HCT116 (cell line): Measurements from ENCODE around the gene E2F1. TPM values are rescaled to one million over a fixed set of nuclear protein-coding genes. Genes with fewer than 3 reads are reported as not detected.

Experiments
- ATAC-seq: fragments of 200-7000 bp; cut with Tn5 transposase; 2 replicates; pipeline ENCODE4 v1.9.1; 2020; ENCODE audit warnings: mild to moderate bottlenecking, moderate library complexity
- BruUV-seq: library from RNA; stranded (reverse); fragments of 400-500 nt; replicated peaks from 2 replicates; lab custom pipeline; 2021; lab: Mats Ljungman, UMichigan
- CTCF ChIA-PET: fragments of 300-600 bp; sonication (Branson Sonifier 250); formaldehyde crosslinking; loops from one replicate; lab custom pipeline; 2021; ENCODE audit warnings: antibody characterized with exemption; lab: Charles Lee
- POLR2A ChIA-PET: fragments of 300-600, 350-600 bp; sonication (Branson Sonifier 250); formaldehyde crosslinking; loops from one replicate; lab custom pipeline; 2021; ENCODE audit warnings: antibody characterized with exemption; lab: Charles Lee
- RAD21 ChIA-PET, 2 experiments: fragments of 300-600 bp; sonication (Branson Sonifier 250); formaldehyde crosslinking; loops; one replicate each; lab custom pipeline; 2023; ENCODE audit warnings: low total read pairs in 2 of 2; ENCODE audit not compliant: uncharacterized antibody in 2 of 2, unreplicated experiment in 2 of 2, low non-redundant PET in 1 of 2; lab: Charles Lee
- DNase-seq: peaks from one replicate; pipeline ENCODE4 v3.0.0-alpha.2; 2010; ENCODE audit warnings: low read depth, low spot score
- H2AFZ ChIP-seq: fragments of 200-600 bp; shearing (Covaris generic), sonication (generic); 2 replicates; pipeline ENCODE4 v1.6.1; 2017; ENCODE audit warnings: low read depth, mixed run types, mixed read lengths, antibody characterized with exemption, low read length; ENCODE audit not compliant: poor library complexity, severe bottlenecking
- H3K27ac ChIP-seq: 2 replicates; pipeline ENCODE4 v1.5.1; 2012; ENCODE audit warnings: low read depth, low read length
- H3K27me3 ChIP-seq: fragments of 200-600 bp; sonication (generic); 2 replicates; pipeline ENCODE4 v1.6.1; 2016; ENCODE audit warnings: mixed run types, low read length, mixed read lengths; ENCODE audit not compliant: insufficient read depth
- H3K36me3 ChIP-seq, 2 experiments: fragments of 200-500 bp in 1 of 2; fragments of 200-600 bp in 1 of 2; sonication (Bioruptor generic) in 1 of 2; sonication (generic) in 1 of 2; 2 replicates each; pipeline versions ENCODE4 v1.5.1 to v1.6.1; 2014 to 2016; ENCODE audit warnings: low read length in 2 of 2, inconsistent platforms in 1 of 2, mixed read lengths in 1 of 2, mixed run types in 1 of 2; ENCODE audit not compliant: insufficient read depth in 2 of 2, control insufficient read depth in 1 of 2
- H3K4me1 ChIP-seq, 2 experiments: fragments of 200-600 bp in 1 of 2; sonication (generic) in 1 of 2; 2 replicates each; pipeline versions ENCODE4 v1.5.1 to v1.6.1; 2012 to 2017; ENCODE audit warnings: low read length in 2 of 2, inconsistent platforms in 1 of 2, mild to moderate bottlenecking in 1 of 2, mixed read lengths in 1 of 2, mixed run types in 1 of 2, moderate library complexity in 1 of 2; ENCODE audit not compliant: insufficient read depth in 2 of 2, control insufficient read depth in 1 of 2
- H3K4me2 ChIP-seq: fragments of 200-600 bp; sonication (generic); 2 replicates; pipeline ENCODE4 v1.6.1; 2017; ENCODE audit warnings: mixed run types, low read length, mixed read lengths
- H3K4me3 ChIP-seq, 2 experiments: fragments of 200-600 bp in 1 of 2; sonication (generic) in 1 of 2; replicated peaks in 1 of 2; 2 replicates each; pipeline ENCODE4 v1.5.1; 2011 to 2016; ENCODE audit warnings: low read length in 2 of 2, control low read depth in 1 of 2, low read depth in 1 of 2, mild to moderate bottlenecking in 1 of 2, mixed read lengths in 1 of 2, mixed run types in 1 of 2
- H3K79me2 ChIP-seq: fragments of 200-600 bp; sonication (generic); 2 replicates; pipeline ENCODE4 v1.6.1; 2017; ENCODE audit warnings: mild to moderate bottlenecking, mixed run types, low read length, moderate library complexity, mixed read lengths; ENCODE audit not compliant: insufficient read depth
- H3K9ac ChIP-seq: fragments of 200-600 bp; sonication (generic); 2 replicates; pipeline ENCODE4 v1.6.1; 2016; ENCODE audit warnings: low read length, mixed read lengths
- H3K9me2 ChIP-seq: fragments of 200-600 bp; sonication (generic), shearing (Covaris generic); 2 replicates; pipeline ENCODE4 v1.6.1; 2017; ENCODE audit warnings: mixed run types, mild to moderate bottlenecking, moderate library complexity; ENCODE audit not compliant: insufficient read depth
- H3K9me3 ChIP-seq, 2 experiments: fragments of 200-500 bp in 1 of 2; fragments of 200-600 bp in 1 of 2; sonication (Bioruptor generic) in 1 of 2; sonication (generic) in 1 of 2; 2 replicates each; pipeline ENCODE4 v1.6.1; 2014 to 2017; ENCODE audit warnings: low read length in 2 of 2, mixed read lengths in 2 of 2, inconsistent platforms in 1 of 2, low read depth in 1 of 2, mild to moderate bottlenecking in 1 of 2, mixed run types in 1 of 2, moderate library complexity in 1 of 2; ENCODE audit not compliant: control insufficient read depth in 1 of 2, insufficient read depth in 1 of 2
- H4K20me1 ChIP-seq: fragments of 200-600 bp; sonication (generic), shearing (Covaris generic); 2 replicates; pipeline ENCODE4 v1.6.1; 2017; ENCODE audit warnings: mixed run types, mild to moderate bottlenecking, moderate library complexity; ENCODE audit not compliant: insufficient read depth
- CBX3 ChIP-seq: IDR thresholded peaks from 2 replicates; pipeline ENCODE4 v1.6.1; 2012; ENCODE audit warnings: low read depth
- ELF1 ChIP-seq: IDR thresholded peaks from 2 replicates; pipeline ENCODE4 v1.6.1; 2012; ENCODE audit warnings: low read depth, borderline replicate concordance
- EZH2phosphoT487 ChIP-seq: fragments of 200-600 bp; IDR thresholded peaks from 2 replicates; pipeline ENCODE4 v1.6.1; 2018; ENCODE audit warnings: antibody characterized with exemption, borderline replicate concordance
- JUND ChIP-seq: IDR thresholded peaks from 2 replicates; pipeline ENCODE4 v1.6.1; 2012
- RAD21 ChIP-seq: IDR thresholded peaks from 2 replicates; pipeline ENCODE4 v1.6.1; 2012; ENCODE audit warnings: low read depth, mild to moderate bottlenecking
- SIN3A ChIP-seq: IDR thresholded peaks from 2 replicates; pipeline ENCODE4 v1.6.1; 2012; ENCODE audit warnings: low read depth
- SRF ChIP-seq: IDR thresholded peaks from 2 replicates; pipeline ENCODE4 v1.6.1; 2012; ENCODE audit warnings: low read depth
- YY1 ChIP-seq: IDR thresholded peaks from 2 replicates; pipeline ENCODE4 v1.6.1; 2011; ENCODE audit warnings: low read length, low read depth, moderate library complexity, mild to moderate bottlenecking; ENCODE audit not compliant: insufficient replicate concordance; ENCODE audit errors: extremely low read depth
- intact Hi-C: fragments of 100-400 bp; cut with micrococcal nuclease; formaldehyde crosslinking; loops from 2 replicates; pipeline ENCODE4 v1.10.0; 2022
- total RNA-seq: library from RNA; stranded (reverse); gene quantifications from one replicate; pipeline ENCODE4 v1.2.1, GENCODE V29; 2021; ENCODE audit not compliant: unreplicated experiment
- TF ChIP-seq, protein P1 (sequence below): IDR thresholded peaks from 2 replicates; pipeline ENCODE4 v1.6.1; 2012

The E2F1 gene
- total RNA-seq, 1 experiment from 2014 or later: 30.9 TPM

DNA sequence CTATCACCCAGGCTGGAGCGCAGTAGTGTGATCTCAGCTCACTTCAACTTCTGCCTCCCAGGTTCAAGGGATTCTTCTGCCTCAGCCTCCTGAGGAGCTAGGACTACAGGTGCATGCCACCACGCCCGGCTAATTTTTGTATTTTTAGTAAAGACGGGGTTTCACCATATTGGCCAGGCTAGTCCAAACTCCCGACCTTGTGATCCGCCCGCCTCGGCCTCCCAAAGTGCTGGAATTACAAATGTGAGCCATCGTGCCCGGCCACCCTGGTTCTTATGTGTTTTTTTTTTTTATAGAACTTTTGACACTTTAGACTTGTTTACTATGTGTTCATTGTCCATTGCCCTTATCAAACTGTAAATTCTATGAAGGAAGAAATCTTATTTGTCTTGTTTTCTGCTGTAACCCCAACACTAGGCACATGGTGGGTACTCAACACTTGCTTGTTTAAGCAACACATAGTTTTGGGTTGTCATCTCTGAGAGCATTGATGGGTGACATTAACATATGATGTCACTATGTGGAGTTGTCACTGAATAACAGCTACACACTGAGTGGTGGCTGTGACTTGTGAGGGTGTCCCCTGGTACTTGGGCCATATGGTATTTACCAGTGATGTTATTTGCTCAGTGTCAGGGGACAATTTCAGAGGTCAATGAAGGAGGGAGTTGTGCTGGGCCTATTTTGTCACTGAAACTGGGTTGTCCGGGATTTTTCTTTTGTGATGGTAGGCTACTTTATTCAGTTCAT, 35.4 kb upstream of the E2F1 start:
- Histone ChIP-seq H3K27ac (no peak overlapping the region), H3K9me2 (no peaks in the 10 kb centered on the region), H3K4me2 (no peak overlapping the region), H3K36me3 (no peaks in the 10 kb centered on the region), H3K4me1 (peaks cover 5 to 21% of the 10 kb centered on the region in 2 experiments; a peak in 3 of 4 replicates), H3K9me3 (no peaks in the 10 kb centered on the region), H3K4me3 (no peak overlapping the region), H3K79me2 (no peaks in the 10 kb centered on the region), H4K20me1 (no peaks in the 10 kb centered on the region), H3K9ac (no peak overlapping the region), H2AFZ (no peak overlapping the region), H3K27me3 (no peaks in the 10 kb centered on the region)
- TF ChIP-seq JUND (no peak), RAD21 (no peak), SIN3A (no peak), SRF (no peak), ELF1 (no peak), YY1 (no peak), CBX3 (no peak), EZH2phosphoT487 (no peak)
- TF ChIP-seq, protein P1, sequence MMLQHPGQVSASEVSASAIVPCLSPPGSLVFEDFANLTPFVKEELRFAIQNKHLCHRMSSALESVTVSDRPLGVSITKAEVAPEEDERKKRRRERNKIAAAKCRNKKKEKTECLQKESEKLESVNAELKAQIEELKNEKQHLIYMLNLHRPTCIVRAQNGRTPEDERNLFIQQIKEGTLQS: no peak
- ATAC-seq (no peak), DNase-seq (no peak)
- RAD21 ChIA-PET: no interaction called here
- intact Hi-C loops: no loop called here
- POLR2A ChIA-PET: no interaction called here
- no TSS peak for BruUV-seq
- CTCF ChIA-PET: no interaction called here
